GM18508 (cell line): ENCODE data around the gene SORBS2.
"Not testable (repeated sequence)": the region's sequence is repeated elsewhere in the genome, so short reads cannot be mapped to it uniquely, and the experiment has no call there.

Source experiments
- ATAC-seq: cut with Tn5 transposase; IDR thresholded peaks from one replicate; pipeline ENCODE4 v1.9.1; 2021; ENCODE audit warnings: moderate number of reproducible peaks; ENCODE audit not compliant: insufficient read depth, unreplicated experiment

SORBS2 gene

DNA sequence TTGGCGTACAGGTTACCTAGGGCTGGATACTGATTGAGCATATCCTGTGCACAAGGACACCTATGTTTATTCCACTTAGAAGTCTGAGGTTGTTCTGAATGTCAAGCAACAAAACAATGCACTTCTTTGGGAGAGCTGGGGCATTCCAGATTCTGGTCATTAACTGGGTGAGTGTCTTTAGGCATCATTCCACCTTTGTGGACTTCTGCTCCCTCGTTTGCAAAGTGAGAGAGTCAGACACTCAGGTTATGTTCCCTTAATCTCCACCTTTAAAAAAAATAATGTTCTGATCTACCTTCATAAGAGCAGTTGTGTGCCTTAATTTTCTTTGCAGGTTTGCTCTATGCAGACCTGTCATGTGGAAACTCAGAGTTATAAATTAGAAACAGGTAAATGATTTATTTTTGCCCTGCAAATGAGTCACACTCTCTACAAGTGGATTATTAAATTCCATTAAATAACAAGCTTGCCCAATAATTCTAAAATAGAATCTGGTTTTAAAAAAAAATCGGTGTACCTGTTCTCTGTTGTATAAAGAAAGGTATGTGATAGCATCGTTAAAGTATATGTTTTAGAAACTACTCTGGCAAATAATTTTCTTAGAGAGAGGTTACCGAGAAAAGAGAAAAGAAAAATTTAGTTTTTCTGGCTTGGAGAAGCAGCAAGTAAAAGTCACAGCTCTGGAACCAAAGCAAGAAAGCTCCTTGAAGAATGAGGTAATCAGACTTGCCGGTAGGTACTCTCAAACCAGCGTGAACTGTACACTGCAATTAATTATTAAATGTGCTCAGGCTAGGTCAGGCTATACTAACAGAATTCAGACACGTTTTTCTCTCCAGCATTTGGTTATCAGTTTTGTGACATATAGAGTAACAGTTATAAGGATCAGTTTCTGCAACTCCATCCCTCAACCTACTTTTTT is 93.2 kb downstream of the SORBS2 start:
- no peak for ATAC-seq

- no peak for ATAC-seq
Observed at GRCh38 chr4:185717377-185717741, 94.6 kb downstream of the SORBS2 start.

DNA sequence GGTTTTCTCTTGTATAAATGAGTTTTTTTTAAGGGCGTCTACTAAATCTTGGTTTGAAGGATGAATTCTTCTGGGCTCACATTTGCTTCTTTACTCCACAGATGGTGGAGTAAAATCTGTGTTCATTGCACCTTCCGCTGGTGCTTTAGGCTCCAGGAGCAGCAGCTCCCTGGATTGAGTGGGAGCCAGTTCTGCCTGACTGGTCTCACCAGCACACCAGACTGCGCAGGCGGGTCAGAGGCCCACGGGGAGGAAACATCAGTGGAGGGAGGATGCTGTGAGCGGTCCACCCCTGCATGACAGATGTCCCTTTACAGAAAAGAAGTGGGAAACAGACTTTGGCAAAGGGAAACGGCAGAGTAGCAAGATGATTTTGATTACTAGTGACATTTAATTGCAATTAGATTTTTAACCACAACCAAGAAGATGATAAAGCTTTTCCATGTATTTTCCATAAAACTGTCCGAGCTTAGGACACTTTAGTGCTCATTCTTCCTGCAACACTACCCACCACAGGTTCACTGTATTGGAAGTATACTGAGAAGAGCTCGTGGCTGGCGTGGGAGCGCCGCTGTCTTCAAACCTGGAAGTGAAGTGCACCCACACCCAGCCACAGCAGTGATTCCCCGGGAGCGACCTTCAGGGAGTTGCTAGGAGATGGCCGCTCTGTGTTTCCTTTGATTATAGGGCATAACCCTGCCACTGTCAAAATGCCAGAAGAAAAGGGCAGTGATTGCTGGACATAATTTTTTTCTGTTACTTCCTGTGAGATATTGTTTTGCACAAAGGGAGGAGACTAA is 95.2 kb downstream of the SORBS2 start:
- ATAC-seq, result no peak

- no peak for ATAC-seq
Observed at GRCh38 chr4:185716141-185716551, 95.8 kb downstream of the SORBS2 start.

- not testable (repeated sequence) for ATAC-seq
Observed at GRCh38 chr4:185714524-185714923, 97.5 kb downstream of the SORBS2 start.

DNA sequence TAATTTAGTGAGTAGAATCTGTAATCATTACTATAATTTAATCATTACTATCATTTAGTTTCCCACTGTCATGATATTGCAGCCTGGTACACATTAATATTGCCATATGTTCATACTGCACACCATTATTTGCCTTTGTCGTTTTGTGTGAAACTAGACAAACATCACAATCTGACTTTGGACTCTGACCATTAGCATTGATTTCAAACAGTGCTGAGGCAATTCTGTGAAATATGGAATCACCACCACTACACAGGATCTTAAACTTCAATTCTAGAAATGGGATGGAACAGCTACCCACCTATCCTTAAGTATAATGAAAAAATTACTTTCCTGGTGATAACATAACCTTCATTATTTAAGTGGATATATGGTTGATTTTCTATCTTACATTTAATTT is 98.3 kb downstream of the SORBS2 start:
- no peak for ATAC-seq

DNA sequence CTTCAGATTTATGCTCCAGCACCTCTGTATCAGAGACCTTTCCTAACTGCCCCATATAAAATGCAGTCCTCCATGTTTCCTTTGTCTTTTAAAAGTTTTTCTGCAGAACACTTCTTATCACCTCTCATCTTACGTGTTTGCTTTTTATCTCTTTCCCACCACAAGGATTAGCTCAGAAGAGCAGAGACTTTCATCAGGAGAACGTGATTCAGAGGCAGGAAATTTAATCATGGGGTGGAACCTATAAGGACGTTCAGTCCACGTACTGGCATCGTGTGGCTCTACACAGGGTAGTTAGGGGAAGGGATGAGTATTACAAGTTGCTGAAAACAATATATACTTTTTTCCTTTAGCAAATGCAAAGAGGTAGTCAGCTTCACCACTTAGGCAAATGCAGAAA is 98.7 kb downstream of the SORBS2 start:
- ATAC-seq, result no peak

DNA sequence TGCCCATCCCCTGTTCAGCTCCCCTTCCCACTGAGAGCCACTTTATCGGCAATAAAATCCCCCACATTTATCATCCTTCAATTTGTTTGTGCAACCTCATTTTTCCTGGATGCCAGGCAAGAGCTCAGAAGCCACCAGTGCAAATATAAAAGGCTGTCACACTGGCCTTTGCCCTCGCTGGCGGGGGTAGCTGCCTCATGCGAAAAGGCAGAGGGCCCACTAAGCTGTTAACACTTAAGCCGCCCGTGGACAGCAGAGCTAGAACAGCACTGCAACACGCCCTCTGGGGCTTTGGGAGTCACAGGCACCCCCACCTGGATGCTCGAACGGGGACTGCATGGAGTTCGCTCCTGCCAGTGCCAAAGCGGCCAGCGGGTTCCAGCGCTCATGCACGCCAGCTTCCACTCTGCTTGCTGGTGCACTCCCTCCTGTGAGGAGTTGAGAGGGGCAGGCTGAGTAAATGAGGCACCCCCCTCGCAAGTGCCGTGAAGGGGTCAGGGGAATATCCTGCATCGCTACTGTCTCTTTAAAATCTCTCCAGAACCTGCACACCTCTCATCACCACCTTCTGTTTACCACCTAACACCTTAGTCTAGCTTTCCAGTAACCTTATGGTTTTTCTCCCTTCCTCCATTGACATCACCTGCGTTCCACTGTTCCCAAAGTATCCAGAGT is 99.5 kb downstream of the SORBS2 start:
- ATAC-seq, result no peak

DNA sequence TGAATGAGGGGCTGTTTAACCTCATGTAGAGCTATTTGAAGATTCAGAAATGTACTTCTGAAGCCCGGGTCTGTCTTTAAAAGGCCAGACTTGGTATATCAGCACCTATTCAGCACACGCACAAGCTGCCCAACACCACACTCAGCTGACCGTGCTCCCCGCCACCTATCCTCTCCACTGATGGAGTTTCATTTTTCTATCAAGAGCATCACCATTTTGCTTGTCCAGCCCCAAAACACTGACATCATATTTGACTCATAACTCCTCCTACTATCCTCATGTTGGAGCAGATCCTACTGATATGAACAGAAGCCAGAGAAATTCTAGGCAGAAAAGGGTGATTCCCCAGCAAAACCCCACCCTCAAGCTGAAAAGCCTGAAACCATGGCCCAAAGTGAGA is 100.3 kb downstream of the SORBS2 start:
- no peak for ATAC-seq

DNA sequence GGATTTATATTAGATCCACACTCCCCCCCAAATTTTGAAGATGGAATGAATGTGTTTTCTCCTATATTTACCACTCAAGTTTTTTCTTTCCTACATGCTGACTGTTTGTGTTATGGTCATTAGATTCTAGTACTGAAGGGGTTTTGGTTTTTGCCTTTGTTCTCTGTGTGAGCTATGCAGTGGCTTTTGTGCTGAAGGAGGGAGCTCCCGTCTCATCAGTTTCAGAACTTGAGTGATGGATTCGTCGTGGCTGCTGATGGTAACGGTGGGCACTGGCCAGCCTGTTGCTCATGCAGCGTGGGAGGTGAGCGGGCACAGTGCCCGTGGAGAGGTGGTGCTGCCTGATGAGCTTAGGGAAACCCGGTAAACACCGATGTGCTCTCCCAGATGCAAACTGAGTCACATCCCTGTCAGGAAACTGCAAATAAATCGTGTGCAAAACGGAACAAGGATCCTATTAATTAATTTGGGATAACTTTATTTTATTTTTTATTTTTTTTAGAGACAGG is 101.5 kb downstream of the SORBS2 start:
- no peak for ATAC-seq

GRCh38 chr4:185709802-185710486 is 102.0 kb downstream of the SORBS2 start:
- ATAC-seq, result no peak

- ATAC-seq, result no peak
Observed at GRCh38 chr4:185708348-185708747, 103.6 kb downstream of the SORBS2 start.

DNA sequence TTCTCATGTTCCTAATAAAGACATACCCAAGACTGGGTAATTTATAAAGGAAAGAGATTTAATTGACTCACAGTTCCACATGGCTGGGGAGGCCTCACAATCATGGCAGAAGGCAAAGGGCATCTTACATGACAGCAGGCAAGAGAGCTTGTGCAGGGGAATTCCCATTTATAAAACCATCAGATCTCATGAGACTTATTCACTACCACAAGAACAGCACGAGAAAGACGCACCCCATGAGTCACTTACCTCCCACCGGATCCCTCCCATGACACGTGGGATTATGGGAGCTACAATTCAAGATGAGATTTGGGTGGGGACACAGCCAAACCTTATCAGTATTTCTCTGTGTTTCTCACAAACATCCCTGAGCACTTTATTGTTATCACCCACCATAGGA is 104.4 kb downstream of the SORBS2 start:
- not testable (repeated sequence) for ATAC-seq

DNA sequence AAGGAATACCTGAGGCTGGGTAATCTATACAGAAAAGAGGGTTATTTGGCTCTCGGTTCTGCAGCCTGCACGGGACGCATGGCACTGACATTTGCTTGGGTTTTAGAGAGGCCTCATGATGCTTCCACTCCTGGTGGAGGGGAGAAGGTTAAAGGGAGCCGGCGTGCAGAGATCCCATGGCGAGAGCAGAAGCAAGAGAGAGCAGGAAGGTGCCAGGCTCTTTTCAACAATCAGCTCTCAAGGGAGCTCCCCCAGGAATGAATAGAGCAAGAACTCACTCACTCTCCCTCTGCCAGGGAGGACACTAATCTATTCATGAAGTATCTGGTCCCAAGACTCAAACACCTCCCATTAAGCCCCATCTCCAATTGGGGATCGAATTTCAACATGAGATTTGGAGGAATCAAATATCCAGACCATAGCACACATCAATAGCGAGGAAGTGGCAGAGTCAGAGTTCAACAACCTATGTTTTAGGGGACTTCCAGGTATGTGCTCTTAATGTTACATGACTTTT is 109.8 kb downstream of the SORBS2 start:
- ATAC-seq, result no peak

DNA sequence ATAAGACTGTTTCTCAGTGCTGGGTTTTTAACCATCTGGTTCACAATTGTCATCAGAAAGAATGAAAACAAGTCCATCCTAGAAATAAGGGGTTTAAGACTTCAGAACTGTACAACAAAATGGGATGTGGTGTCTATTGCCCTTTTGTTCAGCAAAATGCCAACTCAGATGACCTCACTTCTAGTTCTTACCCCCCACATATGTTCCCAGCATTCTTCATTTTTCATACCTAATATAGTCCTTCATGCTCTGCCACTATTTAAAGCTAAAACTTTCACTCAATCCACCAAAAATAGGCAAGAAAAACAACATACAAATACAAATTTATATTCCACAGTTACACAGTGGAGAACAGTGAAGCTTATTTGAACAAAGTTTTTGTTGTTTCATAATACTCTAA is 111.4 kb downstream of the SORBS2 start:
- ATAC-seq, result no peak

GRCh38 chr4:185700048-185700447 is 111.9 kb downstream of the SORBS2 start:
- no peak for ATAC-seq

GRCh38 chr4:185697488-185697887 is 114.5 kb downstream of the SORBS2 start:
- no peak for ATAC-seq

GRCh38 chr4:185695743-185696142 is 116.3 kb downstream of the SORBS2 start:
- ATAC-seq, result no peak

GRCh38 chr4:185693548-185694215 is 118.3 kb downstream of the SORBS2 start:
- ATAC-seq, result no peak
